Epithelial cell of esophagus (primary cell): ENCODE results near the gene S1PR4.
"Not testable (repeated sequence)": the region's sequence is repeated elsewhere in the genome, so short reads cannot be mapped to it uniquely, and the experiment has no call there.

Experiments
- DNase-seq: peaks from one replicate; pipeline ENCODE4 v3.0.0; 2010; ENCODE audit warnings: low read depth
- H3K4me3 ChIP-seq: 2 replicates; pipeline ENCODE4 v1.5.1; 2011; ENCODE audit warnings: mild to moderate bottlenecking, low read length, control low read depth
- TF ChIP-seq, protein P1 (sequence below): IDR thresholded peaks from 2 replicates; pipeline ENCODE4 v1.5.1; 2011; ENCODE audit warnings: low read depth, mild to moderate bottlenecking, low read length, control low read depth, inconsistent platforms; ENCODE audit not compliant: insufficient read depth; ENCODE audit errors: missing control alignments

Gene S1PR4

GRCh38 chr19:3213159-3213558, 34.6 kb downstream of the S1PR4 start:
- H3K4me3 ChIP-seq, result no peak overlapping the region
- no peak for DNase-seq
- TF ChIP-seq, protein P1, sequence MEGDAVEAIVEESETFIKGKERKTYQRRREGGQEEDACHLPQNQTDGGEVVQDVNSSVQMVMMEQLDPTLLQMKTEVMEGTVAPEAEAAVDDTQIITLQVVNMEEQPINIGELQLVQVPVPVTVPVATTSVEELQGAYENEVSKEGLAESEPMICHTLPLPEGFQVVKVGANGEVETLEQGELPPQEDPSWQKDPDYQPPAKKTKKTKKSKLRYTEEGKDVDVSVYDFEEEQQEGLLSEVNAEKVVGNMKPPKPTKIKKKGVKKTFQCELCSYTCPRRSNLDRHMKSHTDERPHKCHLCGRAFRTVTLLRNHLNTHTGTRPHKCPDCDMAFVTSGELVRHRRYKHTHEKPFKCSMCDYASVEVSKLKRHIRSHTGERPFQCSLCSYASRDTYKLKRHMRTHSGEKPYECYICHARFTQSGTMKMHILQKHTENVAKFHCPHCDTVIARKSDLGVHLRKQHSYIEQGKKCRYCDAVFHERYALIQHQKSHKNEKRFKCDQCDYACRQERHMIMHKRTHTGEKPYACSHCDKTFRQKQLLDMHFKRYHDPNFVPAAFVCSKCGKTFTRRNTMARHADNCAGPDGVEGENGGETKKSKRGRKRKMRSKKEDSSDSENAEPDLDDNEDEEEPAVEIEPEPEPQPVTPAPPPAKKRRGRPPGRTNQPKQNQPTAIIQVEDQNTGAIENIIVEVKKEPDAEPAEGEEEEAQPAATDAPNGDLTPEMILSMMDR, result no peak

- DNase-seq, result no peak
- TF ChIP-seq, protein P1, result no peak
- no peak overlapping the region for H3K4me3 ChIP-seq
Measured at GRCh38 chr19:3216874-3217273, 38.3 kb downstream of the S1PR4 start.

DNA sequence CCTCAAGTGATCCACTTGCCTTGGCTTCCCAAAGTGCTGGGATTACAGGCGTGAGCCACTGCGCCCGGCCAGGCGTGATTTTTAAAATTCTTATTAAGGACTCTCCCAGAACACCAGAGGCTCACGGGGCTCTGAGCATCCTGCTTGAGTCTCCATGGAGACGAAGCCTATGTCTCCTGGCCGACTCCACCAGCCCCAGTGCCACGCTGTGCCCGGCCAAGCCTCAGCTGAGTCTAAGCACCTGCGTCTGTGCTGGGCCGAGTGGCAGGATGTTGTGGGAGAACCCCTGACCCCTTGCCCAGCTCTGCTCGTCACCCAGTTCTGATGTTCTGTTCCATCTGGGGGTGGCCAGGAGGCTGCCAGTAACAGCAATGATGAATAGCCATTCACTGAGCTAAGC, 42.0 kb downstream of the S1PR4 start:
- TF ChIP-seq, protein P1, result no peak
- no peak overlapping the region for H3K4me3 ChIP-seq
- DNase-seq, result no peak

- DNase-seq, H3K4me3 ChIP-seq: not testable (repeated sequence)
Measured at GRCh38 chr19:3221576-3221975, 43.0 kb downstream of the S1PR4 start.

DNA sequence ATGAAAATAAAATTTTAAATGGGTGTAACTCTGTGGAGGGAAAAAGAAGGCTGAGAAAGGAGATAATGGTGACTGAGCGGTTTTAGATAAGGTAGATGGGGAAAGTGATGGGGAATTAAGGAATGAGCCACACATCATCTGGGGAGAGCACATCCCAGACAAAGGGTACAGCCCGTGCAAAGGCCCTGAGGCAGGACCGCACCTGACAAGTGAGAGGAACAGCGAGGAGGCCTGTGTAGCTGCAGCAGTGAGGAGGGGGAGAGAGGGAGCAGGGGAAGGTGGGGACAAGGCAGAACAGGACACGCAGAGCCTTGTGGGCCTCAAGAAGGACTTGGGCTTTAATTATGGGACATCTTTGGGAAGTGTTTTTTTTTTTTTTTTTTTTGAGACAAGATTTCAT, 44.1 kb downstream of the S1PR4 start:
- TF ChIP-seq, protein P1, result no peak
- no peak overlapping the region for H3K4me3 ChIP-seq
- DNase-seq, result no peak

DNA sequence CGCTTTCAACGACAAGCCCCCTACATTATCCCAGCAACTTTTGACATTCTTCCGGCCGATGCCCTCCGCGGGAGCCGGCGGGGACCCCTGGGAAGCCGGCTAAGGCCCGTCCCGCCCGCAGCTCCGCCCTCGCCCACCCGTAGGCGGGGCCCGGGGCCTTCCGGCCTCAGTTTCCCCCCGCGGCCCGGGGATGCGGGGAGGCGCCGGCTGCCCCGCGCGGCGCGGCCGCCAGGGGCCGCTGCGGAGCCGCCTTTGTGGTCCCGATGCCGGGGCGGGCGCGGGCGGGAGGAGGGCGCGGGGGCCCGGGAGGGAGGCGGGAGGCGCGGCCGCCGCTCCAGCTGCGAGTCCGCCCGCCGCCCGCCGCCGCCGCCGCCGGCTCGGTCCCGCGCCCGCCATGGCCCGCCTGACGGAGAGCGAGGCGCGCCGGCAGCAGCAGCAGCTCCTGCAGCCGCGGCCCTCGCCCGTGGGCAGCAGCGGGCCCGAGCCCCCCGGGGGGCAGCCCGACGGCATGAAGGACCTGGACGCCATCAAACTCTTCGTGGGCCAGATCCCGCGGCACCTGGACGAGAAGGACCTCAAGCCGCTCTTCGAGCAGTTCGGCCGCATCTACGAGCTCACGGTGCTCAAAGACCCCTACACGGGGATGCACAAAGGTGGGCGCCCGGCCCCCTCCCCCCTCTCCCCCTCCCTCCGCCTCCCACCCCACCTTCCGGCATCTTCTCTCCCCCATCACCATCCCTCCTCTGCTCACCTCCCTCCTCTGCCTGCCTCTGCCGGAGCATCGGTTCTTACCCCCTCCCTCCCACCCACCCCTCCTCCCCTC, 46.0 kb downstream of the S1PR4 start, which contains the start of gene CELF5:
CELF5 (plus strand) TSS at position 316 of the 823 bp plus-strand sequence; CDS start at position 395, 79 bp downstream.
- no peak within 1 kb of the TSS for H3K4me3 ChIP-seq
- peak; percentile 23 for DNase-seq
- TF ChIP-seq, protein P1, result no peak

GRCh38 chr19:3225169-3225485, 46.6 kb downstream of the S1PR4 start:
- no peak overlapping the region for H3K4me3 ChIP-seq
- TF ChIP-seq, protein P1, result no peak
- no peak for DNase-seq

GRCh38 chr19:3225677-3226093, 47.1 kb downstream of the S1PR4 start:
- no peak for DNase-seq
- H3K4me3 ChIP-seq, result no peak overlapping the region
- TF ChIP-seq, protein P1, result no peak
